Measurements from ENCODE around the gene FGFR4.

DNA sequence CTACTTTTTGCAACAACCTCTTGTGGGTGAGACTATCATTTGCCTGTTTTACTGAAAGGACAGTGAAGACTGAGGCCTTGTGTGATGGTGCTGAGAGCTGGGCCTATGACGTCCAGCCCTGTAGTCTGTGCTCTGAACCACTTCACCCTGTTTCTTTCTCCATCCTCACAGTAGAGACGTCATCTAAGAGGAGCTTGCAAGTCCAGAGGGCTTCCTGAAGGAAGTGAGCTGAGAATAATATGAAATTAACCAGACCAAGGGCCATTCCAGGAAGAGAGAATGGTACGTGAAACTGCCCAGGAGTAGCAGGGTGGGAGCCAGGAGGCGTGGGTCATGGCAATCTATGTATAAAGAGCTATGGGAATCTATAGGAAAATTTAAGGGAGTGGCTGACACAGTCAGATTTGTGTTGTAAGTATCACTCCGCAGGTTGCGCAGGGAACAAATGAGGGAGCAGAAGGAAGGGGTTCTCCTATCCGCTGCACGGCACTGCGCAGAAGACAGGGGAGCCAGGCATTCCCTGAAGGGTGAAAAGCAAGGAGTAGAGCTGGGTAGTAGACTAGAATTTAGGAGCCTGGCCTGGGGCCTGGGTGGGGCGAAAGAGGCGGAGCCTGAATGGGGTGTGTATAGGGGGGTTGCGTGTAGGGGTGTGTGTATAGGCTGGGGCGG, 596 bp upstream of the FGFR4 start:
- TF ChIP-seq, protein P1, sequence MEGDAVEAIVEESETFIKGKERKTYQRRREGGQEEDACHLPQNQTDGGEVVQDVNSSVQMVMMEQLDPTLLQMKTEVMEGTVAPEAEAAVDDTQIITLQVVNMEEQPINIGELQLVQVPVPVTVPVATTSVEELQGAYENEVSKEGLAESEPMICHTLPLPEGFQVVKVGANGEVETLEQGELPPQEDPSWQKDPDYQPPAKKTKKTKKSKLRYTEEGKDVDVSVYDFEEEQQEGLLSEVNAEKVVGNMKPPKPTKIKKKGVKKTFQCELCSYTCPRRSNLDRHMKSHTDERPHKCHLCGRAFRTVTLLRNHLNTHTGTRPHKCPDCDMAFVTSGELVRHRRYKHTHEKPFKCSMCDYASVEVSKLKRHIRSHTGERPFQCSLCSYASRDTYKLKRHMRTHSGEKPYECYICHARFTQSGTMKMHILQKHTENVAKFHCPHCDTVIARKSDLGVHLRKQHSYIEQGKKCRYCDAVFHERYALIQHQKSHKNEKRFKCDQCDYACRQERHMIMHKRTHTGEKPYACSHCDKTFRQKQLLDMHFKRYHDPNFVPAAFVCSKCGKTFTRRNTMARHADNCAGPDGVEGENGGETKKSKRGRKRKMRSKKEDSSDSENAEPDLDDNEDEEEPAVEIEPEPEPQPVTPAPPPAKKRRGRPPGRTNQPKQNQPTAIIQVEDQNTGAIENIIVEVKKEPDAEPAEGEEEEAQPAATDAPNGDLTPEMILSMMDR (IDR thresholded peaks at IDR 0.05): no peak
- no peak for TF ChIP-seq EZH2 (IDR thresholded peaks at IDR 0.05; ENCODE audit: borderline replicate concordance, insufficient read depth, low read depth, low read length, poor library complexity, severe bottlenecking)

All from B cell (primary cell).